IMR-90 (cell line): ENCODE results near the gene TMEM179. TPM values are rescaled to one million over a fixed set of nuclear protein-coding genes. Genes with fewer than 3 reads are reported as not detected.

Experiments used
- ATAC-seq: fragments of 200-7000 bp; cut with Tn5 transposase; 2 replicates; pipeline ENCODE4 v1.9.1; 2020; ENCODE audit warnings: low read depth, mild to moderate bottlenecking, moderate library complexity
- BruUV-seq: library from RNA; stranded (reverse); fragments of 400-500 nt; replicated peaks from 2 replicates; lab custom pipeline; 2021; lab: Mats Ljungman, UMichigan
- CTCF ChIA-PET: fragments of 300-600 bp; formaldehyde crosslinking; extraction: SDS; loops from one replicate; lab custom pipeline; 2021; ENCODE audit warnings: antibody characterized with exemption; lab: Yijun Ruan, JAX
- POLR2A ChIA-PET: fragments of 300-600 bp; sonication (Branson Sonifier 250); formaldehyde crosslinking; loops from one replicate; lab custom pipeline; 2022; ENCODE audit warnings: antibody characterized with exemption; ENCODE audit not compliant: unreplicated experiment; lab: Charles Lee
- DNase-seq: peaks from one replicate; pipeline ENCODE4 v3.0.0; 2013
- H2AFZ ChIP-seq: replicated peaks from 2 replicates; pipeline ENCODE3; 2013; ENCODE audit warnings: low read length, mild to moderate bottlenecking; ENCODE audit not compliant: poor library complexity
- H2AK5ac ChIP-seq: 2 replicates; pipeline ENCODE4 v1.6.1; 2013; ENCODE audit warnings: low read depth, low read length, inconsistent platforms
- H2AK9ac ChIP-seq: replicated peaks from 2 replicates; pipeline ENCODE3; 2013; ENCODE audit warnings: mild to moderate bottlenecking, low read depth, low read length, moderate library complexity; ENCODE audit not compliant: poor library complexity
- H2BK120ac ChIP-seq: 2 replicates; pipeline ENCODE4 v1.6.1; 2013; ENCODE audit warnings: low read depth, low read length, inconsistent platforms
- H2BK15ac ChIP-seq: 3 replicates; pipeline ENCODE4 v1.6.1; 2013; ENCODE audit warnings: low read depth, low read length, inconsistent platforms
- H2BK20ac ChIP-seq: 2 replicates; pipeline ENCODE4 v1.6.1; 2013; ENCODE audit warnings: low read depth, mild to moderate bottlenecking, inconsistent platforms, low read length, moderate library complexity
- H2BK5ac ChIP-seq: 2 replicates; pipeline ENCODE4 v1.6.1; 2013; ENCODE audit warnings: mild to moderate bottlenecking, low read depth, low read length, inconsistent platforms; ENCODE audit not compliant: poor library complexity, severe bottlenecking
- H3K14ac ChIP-seq: replicated peaks from 2 replicates; pipeline ENCODE4 v1.6.1; 2013; ENCODE audit warnings: low read depth, low read length, inconsistent platforms
- H3K18ac ChIP-seq: 2 replicates; pipeline ENCODE4 v1.6.1; 2013; ENCODE audit warnings: low read depth, low read length, control low read depth
- H3K23ac ChIP-seq: 2 replicates; pipeline ENCODE4 v1.6.1; 2013; ENCODE audit warnings: low read depth, low read length, inconsistent platforms
- H3K27ac ChIP-seq: 2 replicates; pipeline ENCODE4 v1.5.1; 2013; ENCODE audit warnings: mild to moderate bottlenecking, control low read depth, low read length; ENCODE audit not compliant: insufficient read depth
- H3K27me3 ChIP-seq: 2 replicates; pipeline ENCODE4 v1.6.1; 2013; ENCODE audit warnings: low read length; ENCODE audit not compliant: control insufficient read depth, insufficient read depth
- H3K36me3 ChIP-seq: 2 replicates; pipeline ENCODE4 v1.6.1; 2013; ENCODE audit warnings: low read length, mixed read lengths; ENCODE audit not compliant: control insufficient read depth, insufficient read depth
- H3K4ac ChIP-seq: 2 replicates; pipeline ENCODE4 v1.6.1; 2013; ENCODE audit warnings: low read depth, low read length, inconsistent platforms
- H3K4me1 ChIP-seq: 2 replicates; pipeline ENCODE4 v1.6.1; 2013; ENCODE audit warnings: low read length, mixed read lengths; ENCODE audit not compliant: control insufficient read depth, insufficient read depth
- H3K4me2 ChIP-seq: 2 replicates; pipeline ENCODE4 v1.6.1; 2013; ENCODE audit warnings: low read depth, mild to moderate bottlenecking, control low read depth, low read length, moderate library complexity
- H3K4me3 ChIP-seq: 2 replicates; pipeline ENCODE4 v1.5.1; 2013; ENCODE audit warnings: low read depth, mild to moderate bottlenecking, control low read depth, low read length, moderate library complexity; ENCODE audit not compliant: insufficient read depth
- H3K56ac ChIP-seq: 2 replicates; pipeline ENCODE4 v1.6.1; 2013; ENCODE audit warnings: low read length, inconsistent platforms; ENCODE audit not compliant: insufficient read depth; ENCODE audit errors: extremely low read depth
- H3K79me1 ChIP-seq, 2 experiments: 2 replicates each; pipeline ENCODE4 v1.6.1; 2013; ENCODE audit warnings: low read length in 2 of 2, inconsistent platforms in 1 of 2, low read depth in 1 of 2
- H3K9ac ChIP-seq: 2 replicates; pipeline ENCODE4 v1.6.1; 2013; ENCODE audit warnings: low read depth, low read length, control low read depth
- H3K9me1 ChIP-seq: 2 replicates; pipeline ENCODE4 v1.6.1; 2013; ENCODE audit warnings: low read length, inconsistent platforms; ENCODE audit not compliant: insufficient read depth
- H3K9me3 ChIP-seq: 2 replicates; pipeline ENCODE4 v1.6.1; 2013; ENCODE audit warnings: low read length; ENCODE audit not compliant: control insufficient read depth, insufficient read depth
- H4K20me1 ChIP-seq: 2 replicates; pipeline ENCODE4 v1.6.1; 2013; ENCODE audit warnings: low read length, inconsistent platforms; ENCODE audit not compliant: insufficient read depth
- H4K5ac ChIP-seq: 2 replicates; pipeline ENCODE4 v1.6.1; 2013; ENCODE audit warnings: mild to moderate bottlenecking, low read depth, low read length, control low read depth
- H4K8ac ChIP-seq, 2 experiments: 2 replicates each; pipeline ENCODE4 v1.6.1; 2013; ENCODE audit warnings: low read depth in 2 of 2, low read length in 2 of 2, control low read depth in 1 of 2, inconsistent platforms in 1 of 2
- H4K91ac ChIP-seq: 2 replicates; pipeline ENCODE4 v1.6.1; 2013; ENCODE audit warnings: low read depth, low read length, inconsistent platforms; ENCODE audit not compliant: insufficient read depth
- CEBPB ChIP-seq: IDR thresholded peaks from 2 replicates; pipeline ENCODE4 v1.6.1; 2012; ENCODE audit warnings: low read depth, low read length, improper control_type of control experiment
- CHD1 ChIP-seq: IDR thresholded peaks from 2 replicates; pipeline ENCODE4 v1.6.1; 2012; ENCODE audit warnings: low read depth, low read length, improper control_type of control experiment
- ELK1 ChIP-seq: fragments of 150-350 bp; IDR thresholded peaks from 2 replicates; pipeline ENCODE4 v1.6.1; 2016; ENCODE audit warnings: low read depth, mild to moderate bottlenecking, low read length, moderate library complexity, borderline replicate concordance
- FOS ChIP-seq: fragments of 150-350 bp; IDR thresholded peaks from 2 replicates; pipeline ENCODE4 v1.6.1; 2016; ENCODE audit warnings: low read depth, low read length
- MXI1 ChIP-seq: IDR thresholded peaks from 2 replicates; pipeline ENCODE4 v1.6.1; 2012; ENCODE audit warnings: low read depth, mild to moderate bottlenecking, low read length, moderate library complexity, borderline replicate concordance
- NFE2L2 ChIP-seq: fragments of 150-350 bp; IDR thresholded peaks from 2 replicates; pipeline ENCODE4 v1.6.1; 2016; ENCODE audit warnings: low read depth, mild to moderate bottlenecking, low read length
- RFX5 ChIP-seq: IDR thresholded peaks from 2 replicates; pipeline ENCODE4 v1.8.0; 2012; ENCODE audit warnings: low read depth, mild to moderate bottlenecking, low read length, moderate library complexity
- WGBS, 2 experiments: methylation state at CpG; one replicate each; pipeline versions ENCODE4 v1.1.5 to v1.1.7; 2013; ENCODE audit warnings: missing lambda C conversion rate in 2 of 2; ENCODE audit not compliant: insufficient read length in 1 of 2; ENCODE audit errors: extremely low coverage in 2 of 2; 5-methylcytosine and 5-hydroxymethylcytosine counted together
- dilution Hi-C: fragments of 300-500 bp; cut with HindIII; formaldehyde crosslinking; loops from one replicate; pipeline ENCODE4 v1.14.3; 2018; ENCODE audit warnings: low sequenced_read_pairs; ENCODE audit not compliant: unreplicated experiment
- in situ Hi-C: fragments of 300-500 bp; cut with MboI; formaldehyde crosslinking; loops from 3 replicates; pipeline ENCODE4 v1.14.3; 2019; ENCODE audit warnings: low sequenced_read_pairs, inconsistent platforms, mixed read lengths
- intact Hi-C: fragments of 100-400 bp; cut with micrococcal nuclease; formaldehyde crosslinking; loops from 2 replicates; pipeline ENCODE4 v1.10.0; 2022
- polyA plus RNA-seq, 3 experiments: library from polyadenylated mRNA; depleted of rRNA; stranded (reverse); fragments of >200 nt; gene quantifications; 2 replicates each; pipeline ENCODE4 v1.2.3, GENCODE V29; 2012; ENCODE audit warnings: low replicate concordance in 1 of 3
- total RNA-seq: library from RNA; depleted of rRNA; stranded (reverse); fragments of >200 nt; gene quantifications from 2 replicates; pipeline ENCODE4 v1.2.3, GENCODE V29; 2012
- TF ChIP-seq, protein P1 (sequence below): fragments of 150-350 bp; IDR thresholded peaks from 2 replicates; pipeline ENCODE4 v1.6.1; 2017; ENCODE audit warnings: mild to moderate bottlenecking, antibody characterized with exemption, low read length, low read depth

TMEM179 gene
- total and polyA plus RNA-seq, 2 of the 4 experiments (the other 2 are of a cell fraction) = not detected

DNA sequence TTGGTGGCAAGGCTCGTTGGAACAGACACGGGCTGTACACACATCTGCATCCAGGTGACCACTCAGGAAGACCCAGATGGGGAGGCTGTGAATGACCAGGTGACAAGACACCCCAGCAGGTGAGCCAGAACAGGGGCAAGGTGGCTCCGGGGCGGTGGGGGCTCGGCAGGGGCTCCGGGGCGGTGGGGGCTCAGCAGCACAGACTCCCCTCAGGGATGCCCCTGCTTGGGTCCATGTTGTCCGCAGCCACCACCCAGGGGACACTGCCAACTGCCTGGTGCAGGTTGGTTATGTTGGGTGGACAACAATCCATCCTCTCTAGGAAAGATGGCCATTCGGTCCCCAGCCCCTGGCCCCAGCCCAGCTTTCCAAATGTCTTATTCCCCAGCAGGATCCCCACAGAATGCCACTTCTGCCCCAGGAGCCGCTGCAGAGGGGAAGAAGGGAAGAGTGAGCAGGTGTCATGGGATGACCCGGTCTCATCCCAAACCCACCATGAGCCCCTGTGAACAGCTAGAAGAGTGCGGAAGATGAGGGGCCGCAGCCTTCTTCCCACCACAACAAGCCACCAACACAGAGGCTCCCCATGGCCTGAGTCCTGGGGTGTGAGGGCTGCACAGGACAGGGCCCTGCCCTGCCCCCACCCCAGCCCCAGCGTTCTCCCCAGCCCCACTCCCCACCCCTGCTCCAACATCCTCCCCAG lies 56.4 kb downstream of the TMEM179 start:
- Histone ChIP-seq H2BK120ac (no peak overlapping the region), H3K56ac (no peak overlapping the region), H2AK5ac (no peak overlapping the region), H2BK15ac (no peak overlapping the region), H3K18ac (no peak overlapping the region), H2AK9ac (no peak overlapping the region), H4K20me1 (no peaks in the 10 kb centered on the region), H2AFZ (no peak overlapping the region), H4K8ac (no peak overlapping the region), H3K4ac (no peak overlapping the region), H3K4me3 (no peak overlapping the region), H3K9me1 (no peaks in the 10 kb centered on the region), H4K91ac (no peak overlapping the region), H3K4me1 (no peaks in the 10 kb centered on the region), H2BK5ac (no peak overlapping the region), H2BK20ac (no peak overlapping the region), H3K9me3 (no peaks in the 10 kb centered on the region), H3K79me1 (no peaks in the 10 kb centered on the region), H3K4me2 (no peak overlapping the region), H3K9ac (no peak overlapping the region), H3K27ac (no peak overlapping the region), H3K14ac (no peak overlapping the region), H3K27me3 (peaks cover 6% of the 10 kb centered on the region; the same call in 1 of the 2 replicates), H4K5ac (no peak overlapping the region), H3K36me3 (no peaks in the 10 kb centered on the region), H3K23ac (no peak overlapping the region)
- no peak for DNase-seq
- TF ChIP-seq ELK1 = no peak
- TF ChIP-seq NFE2L2 = no peak
- TF ChIP-seq, protein P1, sequence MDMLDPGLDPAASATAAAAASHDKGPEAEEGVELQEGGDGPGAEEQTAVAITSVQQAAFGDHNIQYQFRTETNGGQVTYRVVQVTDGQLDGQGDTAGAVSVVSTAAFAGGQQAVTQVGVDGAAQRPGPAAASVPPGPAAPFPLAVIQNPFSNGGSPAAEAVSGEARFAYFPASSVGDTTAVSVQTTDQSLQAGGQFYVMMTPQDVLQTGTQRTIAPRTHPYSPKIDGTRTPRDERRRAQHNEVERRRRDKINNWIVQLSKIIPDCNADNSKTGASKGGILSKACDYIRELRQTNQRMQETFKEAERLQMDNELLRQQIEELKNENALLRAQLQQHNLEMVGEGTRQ = no peak
- TF ChIP-seq MXI1 = no peak
- no peak for TF ChIP-seq CEBPB
- TF ChIP-seq RFX5 = no peak
- TF ChIP-seq FOS = no peak
- no peak for TF ChIP-seq CHD1
- no peak for ATAC-seq
- POLR2A ChIA-PET = no interaction called here
- CTCF ChIA-PET = no interaction called here
- in situ Hi-C loops (no loop called here), dilution Hi-C loops (no loop called here), intact Hi-C loops (no loop called here)
- 60% methylated on average over 2 of the region's 14 CpGs; no CpG with 5 or more reads in 1 of the 2 experiments for WGBS, 2 experiments
- no TSS peak for BruUV-seq
